IMR-90 (cell line): Measurements from ENCODE around the gene AUH. TPM values are rescaled to one million over a fixed set of nuclear protein-coding genes. Genes with fewer than 3 reads are reported as not detected.
A peak's percentile ranks its signal among the peaks of the same experiment; 100 is the strongest.

Experiments
- ATAC-seq: fragments of 200-7000 bp; cut with Tn5 transposase; 2 replicates; pipeline ENCODE4 v1.9.1; 2020; ENCODE audit warnings: low read depth, mild to moderate bottlenecking, moderate library complexity
- BruUV-seq: library from RNA; stranded (reverse); fragments of 400-500 nt; replicated peaks from 2 replicates; lab custom pipeline; 2021; lab: Mats Ljungman, UMichigan
- CTCF ChIA-PET: fragments of 300-600 bp; formaldehyde crosslinking; extraction: SDS; loops from one replicate; lab custom pipeline; 2021; ENCODE audit warnings: antibody characterized with exemption; lab: Yijun Ruan, JAX
- POLR2A ChIA-PET: fragments of 300-600 bp; sonication (Branson Sonifier 250); formaldehyde crosslinking; loops from one replicate; lab custom pipeline; 2022; ENCODE audit warnings: antibody characterized with exemption; ENCODE audit not compliant: unreplicated experiment; lab: Charles Lee
- DNase-seq: peaks from one replicate; pipeline ENCODE4 v3.0.0; 2013
- H2AFZ ChIP-seq: replicated peaks from 2 replicates; pipeline ENCODE3; 2013; ENCODE audit warnings: low read length, mild to moderate bottlenecking; ENCODE audit not compliant: poor library complexity
- H2AK5ac ChIP-seq: 2 replicates; pipeline ENCODE4 v1.6.1; 2013; ENCODE audit warnings: low read depth, low read length, inconsistent platforms
- H2AK9ac ChIP-seq: replicated peaks from 2 replicates; pipeline ENCODE3; 2013; ENCODE audit warnings: mild to moderate bottlenecking, low read depth, low read length, moderate library complexity; ENCODE audit not compliant: poor library complexity
- H2BK120ac ChIP-seq: 2 replicates; pipeline ENCODE4 v1.6.1; 2013; ENCODE audit warnings: low read depth, low read length, inconsistent platforms
- H2BK15ac ChIP-seq: 3 replicates; pipeline ENCODE4 v1.6.1; 2013; ENCODE audit warnings: low read depth, low read length, inconsistent platforms
- H2BK20ac ChIP-seq: 2 replicates; pipeline ENCODE4 v1.6.1; 2013; ENCODE audit warnings: low read depth, mild to moderate bottlenecking, inconsistent platforms, low read length, moderate library complexity
- H2BK5ac ChIP-seq: 2 replicates; pipeline ENCODE4 v1.6.1; 2013; ENCODE audit warnings: mild to moderate bottlenecking, low read depth, low read length, inconsistent platforms; ENCODE audit not compliant: poor library complexity, severe bottlenecking
- H3K14ac ChIP-seq: replicated peaks from 2 replicates; pipeline ENCODE4 v1.6.1; 2013; ENCODE audit warnings: low read depth, low read length, inconsistent platforms
- H3K18ac ChIP-seq: 2 replicates; pipeline ENCODE4 v1.6.1; 2013; ENCODE audit warnings: low read depth, low read length, control low read depth
- H3K23ac ChIP-seq: 2 replicates; pipeline ENCODE4 v1.6.1; 2013; ENCODE audit warnings: low read depth, low read length, inconsistent platforms
- H3K27ac ChIP-seq: 2 replicates; pipeline ENCODE4 v1.5.1; 2013; ENCODE audit warnings: mild to moderate bottlenecking, control low read depth, low read length; ENCODE audit not compliant: insufficient read depth
- H3K27me3 ChIP-seq: 2 replicates; pipeline ENCODE4 v1.6.1; 2013; ENCODE audit warnings: low read length; ENCODE audit not compliant: control insufficient read depth, insufficient read depth
- H3K36me3 ChIP-seq: 2 replicates; pipeline ENCODE4 v1.6.1; 2013; ENCODE audit warnings: low read length, mixed read lengths; ENCODE audit not compliant: control insufficient read depth, insufficient read depth
- H3K4ac ChIP-seq: 2 replicates; pipeline ENCODE4 v1.6.1; 2013; ENCODE audit warnings: low read depth, low read length, inconsistent platforms
- H3K4me1 ChIP-seq: 2 replicates; pipeline ENCODE4 v1.6.1; 2013; ENCODE audit warnings: low read length, mixed read lengths; ENCODE audit not compliant: control insufficient read depth, insufficient read depth
- H3K4me2 ChIP-seq: 2 replicates; pipeline ENCODE4 v1.6.1; 2013; ENCODE audit warnings: low read depth, mild to moderate bottlenecking, control low read depth, low read length, moderate library complexity
- H3K4me3 ChIP-seq: 2 replicates; pipeline ENCODE4 v1.5.1; 2013; ENCODE audit warnings: low read depth, mild to moderate bottlenecking, control low read depth, low read length, moderate library complexity; ENCODE audit not compliant: insufficient read depth
- H3K56ac ChIP-seq: 2 replicates; pipeline ENCODE4 v1.6.1; 2013; ENCODE audit warnings: low read length, inconsistent platforms; ENCODE audit not compliant: insufficient read depth; ENCODE audit errors: extremely low read depth
- H3K79me1 ChIP-seq, 2 experiments: 2 replicates each; pipeline ENCODE4 v1.6.1; 2013; ENCODE audit warnings: low read length in 2 of 2, inconsistent platforms in 1 of 2, low read depth in 1 of 2
- H3K9ac ChIP-seq: 2 replicates; pipeline ENCODE4 v1.6.1; 2013; ENCODE audit warnings: low read depth, low read length, control low read depth
- H3K9me1 ChIP-seq: 2 replicates; pipeline ENCODE4 v1.6.1; 2013; ENCODE audit warnings: low read length, inconsistent platforms; ENCODE audit not compliant: insufficient read depth
- H3K9me3 ChIP-seq: 2 replicates; pipeline ENCODE4 v1.6.1; 2013; ENCODE audit warnings: low read length; ENCODE audit not compliant: control insufficient read depth, insufficient read depth
- H4K20me1 ChIP-seq: 2 replicates; pipeline ENCODE4 v1.6.1; 2013; ENCODE audit warnings: low read length, inconsistent platforms; ENCODE audit not compliant: insufficient read depth
- H4K5ac ChIP-seq: 2 replicates; pipeline ENCODE4 v1.6.1; 2013; ENCODE audit warnings: mild to moderate bottlenecking, low read depth, low read length, control low read depth
- H4K8ac ChIP-seq, 2 experiments: 2 replicates each; pipeline ENCODE4 v1.6.1; 2013; ENCODE audit warnings: low read depth in 2 of 2, low read length in 2 of 2, control low read depth in 1 of 2, inconsistent platforms in 1 of 2
- H4K91ac ChIP-seq: 2 replicates; pipeline ENCODE4 v1.6.1; 2013; ENCODE audit warnings: low read depth, low read length, inconsistent platforms; ENCODE audit not compliant: insufficient read depth
- BHLHE40 ChIP-seq: fragments of 150-350 bp; IDR thresholded peaks from 2 replicates; pipeline ENCODE4 v1.6.1; 2016; ENCODE audit warnings: mild to moderate bottlenecking, low read depth, low read length
- CTCF ChIP-seq: conservative IDR thresholded peaks from 2 replicates; pipeline ENCODE4 v1.5.1; 2012; ENCODE audit warnings: mild to moderate bottlenecking, low read depth, low read length, improper control_type of control experiment
- RAD21 ChIP-seq: IDR thresholded peaks from 2 replicates; pipeline ENCODE4 v1.6.1; 2012; ENCODE audit warnings: low read length, improper control_type of control experiment
- SMC3 ChIP-seq: fragments of 150-350 bp; IDR thresholded peaks from 2 replicates; pipeline ENCODE4 v1.6.1; 2016; ENCODE audit warnings: low read depth, mild to moderate bottlenecking, antibody characterized with exemption, low read length, moderate library complexity
- WGBS, 2 experiments: methylation state at CpG; one replicate each; pipeline versions ENCODE4 v1.1.5 to v1.1.7; 2013; ENCODE audit warnings: missing lambda C conversion rate in 2 of 2; ENCODE audit not compliant: insufficient read length in 1 of 2; ENCODE audit errors: extremely low coverage in 2 of 2; 5-methylcytosine and 5-hydroxymethylcytosine counted together
- dilution Hi-C: fragments of 300-500 bp; cut with HindIII; formaldehyde crosslinking; loops from one replicate; pipeline ENCODE4 v1.14.3; 2018; ENCODE audit warnings: low sequenced_read_pairs; ENCODE audit not compliant: unreplicated experiment
- in situ Hi-C: fragments of 300-500 bp; cut with MboI; formaldehyde crosslinking; loops from 3 replicates; pipeline ENCODE4 v1.14.3; 2019; ENCODE audit warnings: low sequenced_read_pairs, inconsistent platforms, mixed read lengths
- intact Hi-C: fragments of 100-400 bp; cut with micrococcal nuclease; formaldehyde crosslinking; loops from 2 replicates; pipeline ENCODE4 v1.10.0; 2022
- polyA plus RNA-seq, 3 experiments: library from polyadenylated mRNA; depleted of rRNA; stranded (reverse); fragments of >200 nt; gene quantifications; 2 replicates each; pipeline ENCODE4 v1.2.3, GENCODE V29; 2012; ENCODE audit warnings: low replicate concordance in 1 of 3
- total RNA-seq: library from RNA; depleted of rRNA; stranded (reverse); fragments of >200 nt; gene quantifications from 2 replicates; pipeline ENCODE4 v1.2.3, GENCODE V29; 2012

Gene AUH
- total and polyA plus RNA-seq, 2 of the 4 experiments (the other 2 are of a cell fraction) = 5.9 to 8.1 TPM

- no peak overlapping the region for H3K23ac ChIP-seq
- no peak for ATAC-seq
- CTCF ChIA-PET = no interaction called here
Observed at GRCh38 chr9:91336786-91337185, 24.9 kb downstream of the AUH start.

More at GRCh38 chr9:91336786-91337185, 24.9 kb downstream of the AUH start:
- Histone ChIP-seq H4K91ac (no peak overlapping the region), H3K18ac (no peak overlapping the region), H2BK5ac (no peak overlapping the region), H4K8ac (no peak overlapping the region), H3K79me1 (peaks cover 4 to 39% of the 10 kb centered on the region in 2 experiments; a peak in 3 of 4 replicates), H3K4me3 (no peak overlapping the region), H2AK9ac (no peak overlapping the region), H4K5ac (peak overlapping the region; percentile 30; the same call in 1 of the 2 replicates), H3K14ac (no peak overlapping the region), H2AK5ac (no peak overlapping the region), H3K56ac (no peak overlapping the region), H2BK15ac (no peak overlapping the region), H3K36me3 (peaks cover 5% of the 10 kb centered on the region), H2BK20ac (no peak overlapping the region), H3K4ac (no peak overlapping the region), H3K27ac (no peak overlapping the region), H3K4me1 (0 out of 2 replicates have a peak, but pooled peaks cover 4% of the 10 kb centered on the region), H3K4me2 (peak overlapping the region; percentile 60; the same call in 1 of the 2 replicates), H3K9me1 (peaks cover 5% of the 10 kb centered on the region; the same call in 1 of the 2 replicates), H3K27me3 (no peaks in the 10 kb centered on the region), H2AFZ (no peak overlapping the region), H3K9me3 (no peaks in the 10 kb centered on the region), H4K20me1 (no peaks in the 10 kb centered on the region), H3K9ac (no peak overlapping the region), H2BK120ac (no peak overlapping the region)
- DNase-seq = no peak
- no TSS peak for BruUV-seq
- WGBS, 2 experiments = no CpG with 5 or more reads among the region's 1 CpG
- dilution Hi-C loops = no loop called here
- intact Hi-C loops = no loop called here
- POLR2A ChIA-PET = no interaction called here
- TF ChIP-seq SMC3 (no peak), CTCF (no peak), RAD21 (no peak), BHLHE40 (no peak)
- in situ Hi-C loops = no loop called here
